ENCODE data around the gene FUT7.

- TF ChIP-seq POLR2A (IDR thresholded peaks at IDR 0.05) (no peak), CTCF (IDR thresholded peaks at IDR 0.05) (no peak)
Measured at GRCh38 chr9:137053944-137054931, 22.4 kb upstream of the FUT7 start, which contains the start of gene ENTPD2.
